ENCODE measurements around the gene NCOA6. TPM values are rescaled to one million over a fixed set of nuclear protein-coding genes. Genes with fewer than 3 reads are reported as not detected.

The NCOA6 gene
- total and polyA plus RNA-seq, 2 donors (not counting 1 experiment from before 2014, with no cell fraction given), result 16.0 to 31.9 TPM

GRCh38 chr20:34717230-34718095, 108.0 kb downstream of the NCOA6 start:
- H3K9me3 Mint-ChIP-seq (ENCODE audit: insufficient read depth), result no peaks in the 10 kb centered on the region
- intact Hi-C loops (cut with micrococcal nuclease), result no loop called here
- H3K9me3 ChIP-seq (ENCODE audit: control extremely low read depth in 1 of 3, control insufficient read depth in 2 of 3, insufficient read depth in 1 of 3, low read length in 2 of 3), result no peaks in the 10 kb centered on the region
- ATAC-seq (ENCODE audit: low read depth) (no peak), DNase-seq (no peak)
- no peaks in the 10 kb centered on the region for H4K20me1 ChIP-seq (ENCODE audit: control insufficient read depth, insufficient read depth, low read length, poor library complexity, severe bottlenecking)
- H3K79me2 ChIP-seq (ENCODE audit: control insufficient read depth, insufficient read depth, low read length), result no peaks in the 10 kb centered on the region
- H3K4me1 ChIP-seq (ENCODE audit: control insufficient read depth in 2 of 2, insufficient read depth in 2 of 2, low read length in 2 of 2), result peaks cover 0 to 5% of the 10 kb centered on the region in 2 donors
- H3K27ac ChIP-seq (ENCODE audit: low read length in 2 of 2), result no peak overlapping the region
- H3K27me3 Mint-ChIP-seq, result no peaks in the 10 kb centered on the region
- no peak for TF ChIP-seq CTCF (IDR thresholded peaks at IDR 0.05)
- TF ChIP-seq EZH2 (IDR thresholded peaks at IDR 0.05; ENCODE audit: borderline replicate concordance, insufficient read depth, low read depth, low read length, poor library complexity, severe bottlenecking), result no peak
- H2AFZ ChIP-seq (ENCODE audit: insufficient read depth, low read depth, low read length, poor library complexity, severe bottlenecking), result no peak overlapping the region
- H3K36me3 ChIP-seq (replicated peaks in 1 of 2; ENCODE audit: control extremely low read depth in 1 of 2, control insufficient read depth in 1 of 2, extremely low read depth in 1 of 2, insufficient read depth in 2 of 2, low read length in 1 of 2), result peaks cover 0 to 12% of the 10 kb centered on the region in 2 experiments
- no peak overlapping the region for H3K9ac ChIP-seq (ENCODE audit: low read length)
- H3K4me3 Mint-ChIP-seq, result no peak overlapping the region
- peaks cover 18% of the 10 kb centered on the region for H3K4me1 Mint-ChIP-seq
- 75% methylated on average over 5 of the region's 9 CpGs for WGBS (ENCODE audit: insufficient coverage)
- ChIA-PET CTCF (interaction anchor here (1.2 kb wide), 1 partner anchor 10 kb away, joined by 3 read pairs; no protein-coding TSS in a partner anchor), POLR2A (no interaction called here)
- no peak overlapping the region for H3K4me3 ChIP-seq (ENCODE audit: control extremely low read depth in 1 of 5, extremely low read depth in 1 of 5, insufficient read depth in 1 of 5, low read depth in 2 of 5, low read length in 4 of 5)
- H3K27me3 ChIP-seq (replicated peaks in 1 of 4; ENCODE audit: control extremely low read depth in 1 of 4, control insufficient read depth in 3 of 4, insufficient read depth in 4 of 4, low read length in 3 of 4), result no peaks in the 10 kb centered on the region
- H3K27ac Mint-ChIP-seq, result no peak overlapping the region
- H3K4me2 ChIP-seq (replicated peaks; ENCODE audit: low read depth, low read length, poor library complexity, severe bottlenecking), result no peak overlapping the region

- WGBS (ENCODE audit: insufficient coverage), result 100% methylated on average over 1 of the region's 2 CpGs
- no peak overlapping the region for H3K4me3 ChIP-seq (ENCODE audit: control extremely low read depth in 1 of 5, extremely low read depth in 1 of 5, insufficient read depth in 1 of 5, low read depth in 2 of 5, low read length in 4 of 5)
- no peaks in the 10 kb centered on the region for H4K20me1 ChIP-seq (ENCODE audit: control insufficient read depth, insufficient read depth, low read length, poor library complexity, severe bottlenecking)
- H3K27me3 ChIP-seq (replicated peaks in 1 of 4; ENCODE audit: control extremely low read depth in 1 of 4, control insufficient read depth in 3 of 4, insufficient read depth in 4 of 4, low read length in 3 of 4), result no peaks in the 10 kb centered on the region
- no peaks in the 10 kb centered on the region for H3K9me3 ChIP-seq (ENCODE audit: control extremely low read depth in 1 of 3, control insufficient read depth in 2 of 3, insufficient read depth in 1 of 3, low read length in 2 of 3)
- no peak overlapping the region for H3K4me2 ChIP-seq (replicated peaks; ENCODE audit: low read depth, low read length, poor library complexity, severe bottlenecking)
- ATAC-seq (ENCODE audit: low read depth), result no peak
- no peak overlapping the region for H3K27ac Mint-ChIP-seq
- H3K9me3 Mint-ChIP-seq (ENCODE audit: insufficient read depth), result no peaks in the 10 kb centered on the region
- H3K27me3 Mint-ChIP-seq, result no peaks in the 10 kb centered on the region
- H3K4me3 Mint-ChIP-seq, result no peak overlapping the region
- POLR2A ChIA-PET, result no interaction called here
- H3K79me2 ChIP-seq (ENCODE audit: control insufficient read depth, insufficient read depth, low read length), result no peaks in the 10 kb centered on the region
- no peak for DNase-seq
- no peak overlapping the region for H3K27ac ChIP-seq (ENCODE audit: low read length in 2 of 2)
- no peak overlapping the region for H2AFZ ChIP-seq (ENCODE audit: insufficient read depth, low read depth, low read length, poor library complexity, severe bottlenecking)
- intact Hi-C loops (cut with micrococcal nuclease), result no loop called here
- H3K36me3 ChIP-seq (replicated peaks in 1 of 2; ENCODE audit: control extremely low read depth in 1 of 2, control insufficient read depth in 1 of 2, extremely low read depth in 1 of 2, insufficient read depth in 2 of 2, low read length in 1 of 2), result peaks cover 0 to 12% of the 10 kb centered on the region in 2 experiments
- H3K9ac ChIP-seq (ENCODE audit: low read length), result no peak overlapping the region
- peaks cover 18% of the 10 kb centered on the region for H3K4me1 Mint-ChIP-seq
- CTCF ChIA-PET, result interaction anchor here (0.7 to 1.2 kb wide), 2 partner anchors 9 to 1874 kb away, joined by 3 read pairs; no protein-coding TSS in a partner anchor
- TF ChIP-seq EZH2 (IDR thresholded peaks at IDR 0.05; ENCODE audit: borderline replicate concordance, insufficient read depth, low read depth, low read length, poor library complexity, severe bottlenecking) (no peak), CTCF (IDR thresholded peaks at IDR 0.05) (no peak)
- peaks cover 0 to 5% of the 10 kb centered on the region in 2 donors for H3K4me1 ChIP-seq (ENCODE audit: control insufficient read depth in 2 of 2, insufficient read depth in 2 of 2, low read length in 2 of 2)
These were observed 108.6 kb downstream of the NCOA6 start for GRCh38 chr20:34716921-34717229.

All from B cell (primary cell).